ENCODE results near the gene RASAL2.
"Not testable (repeated sequence)": the region's sequence is repeated elsewhere in the genome, so short reads cannot be mapped to it uniquely, and the experiment has no call there.

RASAL2 gene

DNA sequence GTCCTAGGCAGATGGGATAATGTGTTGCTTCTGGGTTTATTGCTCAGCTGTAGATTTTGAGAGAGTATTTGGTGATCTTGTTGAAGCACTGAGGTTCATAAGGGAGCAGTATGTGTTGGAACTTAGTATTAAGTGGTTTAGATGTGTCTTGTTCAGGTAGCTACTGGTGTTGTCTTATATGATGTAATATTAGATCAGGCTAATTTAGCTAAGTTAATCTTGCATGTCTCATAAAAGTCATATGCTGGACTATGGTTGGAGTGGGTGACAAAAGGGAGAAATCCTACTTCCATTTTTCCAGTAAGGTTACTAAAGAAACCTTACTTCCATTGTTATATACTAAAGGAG, 206.4 kb downstream of the RASAL2 start:
- ATAC-seq (replicated peaks), result no peak

GRCh38 chr1:178301141-178301540, 207.2 kb downstream of the RASAL2 start:
- no peaks in the 10 kb centered on the region for H3K36me3 Mint-ChIP-seq
- peaks cover 0 to 9% of the 10 kb centered on the region in 2 donors for H3K27me3 Mint-ChIP-seq
- no peak for ATAC-seq (replicated peaks)

More for the DNA sequence above, 206.4 kb downstream of the RASAL2 start:
- no peak overlapping the region for H3K27ac Mint-ChIP-seq
- H3K9me3 Mint-ChIP-seq, result no peaks in the 10 kb centered on the region
- H3K27me3 Mint-ChIP-seq, result peaks cover 0 to 5% of the 10 kb centered on the region in 2 donors
- H3K4me3 Mint-ChIP-seq, result no peak overlapping the region
- no peak for DNase-seq
- peaks cover 0 to 3% of the 10 kb centered on the region in 2 donors for H3K4me1 Mint-ChIP-seq
- H3K36me3 Mint-ChIP-seq, result no peaks in the 10 kb centered on the region

DNA sequence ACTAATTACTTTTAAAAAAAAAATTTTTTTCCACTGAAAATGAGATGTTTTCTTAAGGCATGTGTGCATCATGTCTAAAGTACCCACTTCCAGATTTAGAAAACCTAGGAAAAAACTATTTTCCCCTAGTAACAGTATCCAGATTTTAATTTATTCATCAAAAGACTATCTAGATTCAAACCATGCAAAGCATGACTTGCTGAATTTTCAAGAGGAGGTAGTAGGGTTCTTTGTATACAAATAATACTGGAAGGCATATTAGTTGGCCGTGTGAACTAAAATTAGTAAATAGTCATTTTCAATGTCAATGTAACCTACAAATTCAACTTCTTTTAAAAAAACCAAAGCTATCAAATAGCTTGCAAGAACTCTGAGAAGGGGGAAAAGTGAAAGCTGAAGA, 213.4 kb downstream of the RASAL2 start:
- no peaks in the 10 kb centered on the region for H3K36me3 Mint-ChIP-seq
- H3K4me1 Mint-ChIP-seq, result peaks cover 5 to 9% of the 10 kb centered on the region in 2 donors
- ATAC-seq (replicated peaks) (no peak), DNase-seq (no peak)
- H3K4me3 Mint-ChIP-seq, result no peak overlapping the region
- H3K9me3 Mint-ChIP-seq, result no peaks in the 10 kb centered on the region
- no peak overlapping the region for H3K27ac Mint-ChIP-seq
- H3K27me3 Mint-ChIP-seq, result peaks cover 0 to 5% of the 10 kb centered on the region in 2 donors

More at GRCh38 chr1:178301141-178301540, 207.2 kb downstream of the RASAL2 start:
- Mint-ChIP-seq H3K4me3 (no peak overlapping the region), H3K4me1 (peaks cover 0 to 3% of the 10 kb centered on the region in 2 donors), H3K27ac (no peak overlapping the region), H3K9me3 (no peaks in the 10 kb centered on the region)
- no peak for DNase-seq

- Mint-ChIP-seq H3K27ac (no peak overlapping the region), H3K4me3 (no peak overlapping the region), H3K9me3 (no peaks in the 10 kb centered on the region), H3K27me3 (peaks cover 0 to 5% of the 10 kb centered on the region in 2 donors), H3K36me3 (no peaks in the 10 kb centered on the region), H3K4me1 (peaks cover 5 to 9% of the 10 kb centered on the region in 2 donors)
- no peak for ATAC-seq (replicated peaks)
- no peak for DNase-seq
Measured at GRCh38 chr1:178308438-178308837, 214.5 kb downstream of the RASAL2 start.

DNA sequence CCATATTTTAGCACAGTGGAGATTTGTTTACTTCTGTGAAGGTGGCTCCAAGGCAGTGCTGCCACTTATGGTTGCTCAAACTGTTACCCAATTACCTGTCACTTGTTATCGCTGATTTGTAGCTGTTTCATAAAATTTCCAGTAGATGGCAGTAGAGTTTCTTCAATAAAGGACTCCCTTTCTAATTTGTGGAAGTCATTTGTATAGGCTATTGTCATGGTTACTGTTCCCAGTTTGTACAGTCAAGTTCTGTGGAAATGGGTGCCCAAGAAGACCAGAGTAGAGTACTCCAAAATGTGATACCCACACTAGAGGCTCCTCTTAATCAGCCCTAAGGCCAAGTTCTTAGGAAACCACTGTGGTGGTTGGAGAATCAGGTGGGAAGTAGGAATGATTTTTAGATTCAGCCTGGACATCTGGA, 216.8 kb downstream of the RASAL2 start:
- H3K27ac Mint-ChIP-seq, result no peak overlapping the region
- no peaks in the 10 kb centered on the region for H3K9me3 Mint-ChIP-seq
- peak; percentile 69 to 86 for ATAC-seq (replicated peaks)
- DNase-seq, result no peak
- H3K36me3 Mint-ChIP-seq, result no peaks in the 10 kb centered on the region
- H3K4me3 Mint-ChIP-seq, result no peak overlapping the region
- peaks cover 0 to 1% of the 10 kb centered on the region in 2 donors for H3K27me3 Mint-ChIP-seq
- H3K4me1 Mint-ChIP-seq, result peaks cover 5 to 9% of the 10 kb centered on the region in 2 donors

DNA sequence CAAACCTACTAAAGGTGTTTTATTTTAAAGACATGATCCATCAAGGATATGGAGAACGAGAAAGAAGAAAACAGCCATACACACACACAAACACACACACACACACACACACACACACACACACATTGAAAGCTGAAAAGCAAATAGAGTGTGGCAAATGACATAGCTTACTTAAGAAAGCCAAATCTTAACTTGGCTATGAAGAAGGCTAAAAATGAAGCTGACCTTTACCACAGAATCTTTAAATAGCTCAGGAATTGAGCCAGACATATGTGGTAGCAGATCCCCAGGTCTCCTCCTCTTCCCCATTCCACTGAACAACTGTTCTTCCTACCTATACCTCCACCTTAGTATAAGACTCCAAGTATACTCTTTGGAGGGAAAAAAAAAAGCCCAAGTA, 217.3 kb downstream of the RASAL2 start:
- no peaks in the 10 kb centered on the region for H3K36me3 Mint-ChIP-seq
- no peaks in the 10 kb centered on the region for H3K9me3 Mint-ChIP-seq
- no peaks in the 10 kb centered on the region for H3K27me3 Mint-ChIP-seq
- H3K4me1 Mint-ChIP-seq, result peaks cover 5 to 9% of the 10 kb centered on the region in 2 donors
- DNase-seq (no peak), ATAC-seq (replicated peaks) (peak in 1 of 2 donors; percentile 29)
- no peak overlapping the region for H3K4me3 Mint-ChIP-seq
- H3K27ac Mint-ChIP-seq, result no peak overlapping the region

- H3K27ac Mint-ChIP-seq; H3K9me3 Mint-ChIP-seq; ATAC-seq (replicated peaks); H3K36me3 Mint-ChIP-seq; H3K27me3 Mint-ChIP-seq; H3K4me1 Mint-ChIP-seq; DNase-seq: not testable (repeated sequence)
- H3K4me3 Mint-ChIP-seq, result peak overlapping the region in 1 of 2 donors; percentile 59
Measured at GRCh38 chr1:178320280-178320982, 226.5 kb downstream of the RASAL2 start.

GRCh38 chr1:178323067-178323466, 229.2 kb downstream of the RASAL2 start:
- Mint-ChIP-seq H3K27ac (no peak overlapping the region), H3K36me3 (no peaks in the 10 kb centered on the region), H3K9me3 (no peaks in the 10 kb centered on the region), H3K4me1 (peaks cover 2 to 5% of the 10 kb centered on the region in 2 donors), H3K4me3 (no peak overlapping the region), H3K27me3 (peaks cover 5 to 9% of the 10 kb centered on the region in 2 donors)
- DNase-seq (no peak), ATAC-seq (replicated peaks) (no peak)

DNA sequence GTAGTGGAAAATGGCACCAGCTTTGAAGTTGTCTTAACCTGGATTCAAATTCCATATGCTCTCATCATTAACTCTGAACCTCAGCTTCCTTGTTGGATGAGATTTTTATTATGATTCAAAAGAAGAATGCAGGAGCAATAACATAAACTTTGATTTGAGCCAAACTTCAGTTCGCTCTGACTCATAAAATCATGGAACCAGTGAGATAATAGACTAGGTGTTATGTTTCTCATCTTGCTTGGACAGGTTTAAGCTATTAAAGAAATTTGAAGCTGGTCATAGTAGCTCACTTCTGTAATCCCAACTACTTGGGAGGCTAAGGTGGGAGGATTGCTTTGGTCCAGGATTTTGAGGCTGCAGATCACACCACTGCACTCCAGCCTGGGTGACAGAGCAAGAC, 230.1 kb downstream of the RASAL2 start:
- ATAC-seq (replicated peaks), result no peak
- Mint-ChIP-seq H3K9me3 (no peaks in the 10 kb centered on the region), H3K4me3 (no peak overlapping the region), H3K36me3 (no peaks in the 10 kb centered on the region), H3K27ac (no peak overlapping the region), H3K27me3 (peaks cover 5 to 9% of the 10 kb centered on the region in 2 donors), H3K4me1 (peaks cover 2 to 5% of the 10 kb centered on the region in 2 donors)
- no peak for DNase-seq

DNA sequence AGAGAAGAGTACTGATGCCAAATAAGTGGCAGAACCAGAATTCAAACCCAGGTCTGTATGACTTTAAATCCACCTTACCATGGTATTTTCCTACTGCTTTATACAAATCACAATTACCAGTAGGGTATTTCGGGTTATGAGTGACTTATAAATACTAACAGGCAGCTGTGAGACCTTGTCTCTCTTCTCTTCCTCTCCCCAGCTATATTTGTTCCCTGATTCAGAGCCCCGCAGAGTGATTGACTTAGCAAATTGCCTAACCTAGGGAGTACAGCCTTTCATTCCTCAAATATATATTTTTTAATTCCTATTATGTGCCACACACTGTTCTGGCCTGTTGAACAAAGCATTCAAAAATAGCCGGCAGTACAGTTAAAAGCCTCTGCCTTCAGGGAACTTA, 234.8 kb downstream of the RASAL2 start:
- Mint-ChIP-seq H3K27ac (no peak overlapping the region), H3K9me3 (no peaks in the 10 kb centered on the region), H3K27me3 (no peaks in the 10 kb centered on the region), H3K4me1 (peaks cover 0 to 5% of the 10 kb centered on the region in 2 donors), H3K36me3 (no peaks in the 10 kb centered on the region), H3K4me3 (no peak overlapping the region)
- DNase-seq (no peak), ATAC-seq (replicated peaks) (no peak)

DNA sequence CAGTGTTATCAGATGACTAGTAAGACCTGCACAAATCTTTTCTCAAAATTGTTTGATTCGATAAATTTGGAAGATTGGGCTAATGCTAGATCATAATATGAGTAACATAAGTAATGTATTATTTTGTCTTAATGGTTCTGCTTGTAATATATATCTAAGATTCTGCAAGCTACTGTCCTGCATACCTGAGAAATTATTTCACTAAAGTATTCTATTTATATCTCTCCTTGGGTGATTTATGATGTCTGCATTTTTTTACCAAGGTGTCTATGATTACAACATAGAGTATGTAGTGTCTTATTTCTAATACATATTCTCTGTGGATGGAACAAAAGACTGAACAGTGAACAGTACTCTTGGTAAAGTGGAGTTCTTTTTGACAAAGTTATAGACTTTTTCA, 236.2 kb downstream of the RASAL2 start:
- Mint-ChIP-seq H3K4me3 (no peak overlapping the region), H3K27me3 (no peaks in the 10 kb centered on the region), H3K4me1 (no peaks in the 10 kb centered on the region), H3K36me3 (no peaks in the 10 kb centered on the region), H3K27ac (no peak overlapping the region), H3K9me3 (no peaks in the 10 kb centered on the region)
- ATAC-seq (replicated peaks) (no peak), DNase-seq (no peak)

- DNase-seq (no peak), ATAC-seq (replicated peaks) (no peak)
- Mint-ChIP-seq H3K36me3 (no peaks in the 10 kb centered on the region), H3K27ac (no peak overlapping the region), H3K4me3 (no peak overlapping the region), H3K9me3 (no peaks in the 10 kb centered on the region), H3K4me1 (no peaks in the 10 kb centered on the region), H3K27me3 (peaks cover 0 to 5% of the 10 kb centered on the region in 2 donors)
Measured at GRCh38 chr1:178330848-178331497, 237.1 kb downstream of the RASAL2 start.

GRCh38 chr1:178335426-178335825, 241.5 kb downstream of the RASAL2 start:
- Mint-ChIP-seq H3K36me3 (no peaks in the 10 kb centered on the region), H3K27me3 (peaks cover 0 to 5% of the 10 kb centered on the region in 2 donors), H3K4me3 (no peak overlapping the region), H3K27ac (no peak overlapping the region), H3K9me3 (no peaks in the 10 kb centered on the region), H3K4me1 (no peaks in the 10 kb centered on the region)
- DNase-seq (no peak), ATAC-seq (replicated peaks) (no peak)

DNA sequence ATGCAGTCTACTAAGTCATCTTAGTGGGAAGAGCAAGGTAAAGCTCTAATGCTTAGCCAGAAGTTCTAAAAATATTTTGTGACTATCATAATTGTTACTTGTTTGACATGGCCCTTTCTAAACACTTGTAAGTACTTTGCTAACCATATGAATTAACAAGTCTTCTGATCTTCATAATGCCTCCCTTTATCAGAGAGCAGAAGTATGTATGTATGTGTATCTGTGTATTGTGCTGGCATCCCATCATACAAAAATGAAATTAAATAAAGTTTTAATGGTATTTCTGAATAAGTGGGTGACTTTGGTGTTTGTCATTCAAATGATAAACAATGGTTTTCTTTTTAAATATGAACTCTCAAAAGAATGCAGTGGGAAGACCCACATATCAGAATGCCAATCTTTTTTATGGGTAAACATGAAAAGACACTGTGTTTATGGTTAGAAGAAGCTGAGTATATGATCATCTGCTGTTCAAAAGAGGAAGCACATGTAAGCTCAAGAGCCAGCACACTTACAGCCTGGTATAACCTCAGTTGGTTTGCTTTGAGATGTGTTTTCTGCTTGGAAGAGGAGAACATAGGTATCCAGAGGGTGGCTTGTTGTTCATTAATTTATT, 243.3 kb downstream of the RASAL2 start:
- no peak for ATAC-seq (replicated peaks)
- no peak overlapping the region for H3K27ac Mint-ChIP-seq
- H3K36me3 Mint-ChIP-seq, result no peaks in the 10 kb centered on the region
- peaks cover 0 to 5% of the 10 kb centered on the region in 2 donors for H3K27me3 Mint-ChIP-seq
- H3K4me3 Mint-ChIP-seq, result no peak overlapping the region
- H3K4me1 Mint-ChIP-seq, result no peaks in the 10 kb centered on the region
- DNase-seq, result no peak
- H3K9me3 Mint-ChIP-seq, result no peaks in the 10 kb centered on the region

DNA sequence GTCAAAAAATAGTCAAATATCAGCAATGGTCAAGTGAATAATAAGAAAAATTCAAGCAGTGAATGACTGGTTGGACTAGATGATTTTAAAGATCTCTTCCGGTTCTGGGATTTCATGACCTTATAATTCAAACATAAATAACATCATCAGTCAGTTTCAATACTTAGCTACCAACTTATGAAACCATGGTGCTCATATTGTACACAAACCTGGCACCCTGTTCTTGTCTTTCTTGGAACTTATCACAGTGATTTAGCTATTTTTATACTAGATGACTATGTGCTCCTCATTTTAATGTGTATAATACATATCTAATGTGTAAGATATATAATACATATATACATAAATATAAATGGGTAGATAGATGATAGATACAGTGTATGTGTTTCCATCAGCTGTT, 245.9 kb downstream of the RASAL2 start:
- H3K27me3 Mint-ChIP-seq, result peaks cover 0 to 5% of the 10 kb centered on the region in 2 donors
- no peak overlapping the region for H3K4me3 Mint-ChIP-seq
- no peaks in the 10 kb centered on the region for H3K4me1 Mint-ChIP-seq
- no peaks in the 10 kb centered on the region for H3K36me3 Mint-ChIP-seq
- ATAC-seq (replicated peaks) (no peak), DNase-seq (no peak)
- H3K9me3 Mint-ChIP-seq, result no peaks in the 10 kb centered on the region
- H3K27ac Mint-ChIP-seq, result no peak overlapping the region

All from stimulated activated naive B cell treated with anti-CD40 and anti-IgM and Interleukin-4, amounts not matched to agents 10 μg/mL and 1 μg/mL and 100 μg/mL, for 72 hours (primary cell).